ENCODE data around the gene DVL2. TPM values are rescaled to one million over a fixed set of nuclear protein-coding genes. Genes with fewer than 3 reads are reported as not detected.

The DVL2 gene
- total RNA-seq, 1 donor, result 106 TPM

GRCh38 chr17:7279448-7279847 lies 45.1 kb upstream of the DVL2 start:
- H3K9me3 ChIP-seq (ENCODE audit: low read depth, low read length), result no peaks in the 10 kb centered on the region
- no peak overlapping the region for H2AFZ ChIP-seq (ENCODE audit: low read length)
- no peak for TF ChIP-seq CTCF (IDR thresholded peaks at IDR 0.05; ENCODE audit: extremely low read depth, low read depth, low read length)
- no peak overlapping the region for H3K27ac ChIP-seq (ENCODE audit: low read depth, low read length)
- H3K4me2 ChIP-seq (ENCODE audit: insufficient read depth, low read length), result no peak overlapping the region
- peaks cover 9% of the 10 kb centered on the region for H3K4me1 ChIP-seq (ENCODE audit: insufficient read depth, low read length)
- H4K20me1 ChIP-seq (ENCODE audit: insufficient read depth, low read length), result no peaks in the 10 kb centered on the region
- H3K79me2 ChIP-seq (ENCODE audit: insufficient read depth, low read length), result no peaks in the 10 kb centered on the region
- peaks cover 30% of the 10 kb centered on the region for H3K27me3 ChIP-seq (ENCODE audit: insufficient read depth, low read length)
- DNase-seq (ENCODE audit: insufficient read length, low spot score, missing footprints), result no peak
- H3K36me3 ChIP-seq (ENCODE audit: insufficient read depth, low read length), result no peaks in the 10 kb centered on the region
- H3K4me3 ChIP-seq (ENCODE audit: insufficient read depth, low read length), result no peak overlapping the region

DNA sequence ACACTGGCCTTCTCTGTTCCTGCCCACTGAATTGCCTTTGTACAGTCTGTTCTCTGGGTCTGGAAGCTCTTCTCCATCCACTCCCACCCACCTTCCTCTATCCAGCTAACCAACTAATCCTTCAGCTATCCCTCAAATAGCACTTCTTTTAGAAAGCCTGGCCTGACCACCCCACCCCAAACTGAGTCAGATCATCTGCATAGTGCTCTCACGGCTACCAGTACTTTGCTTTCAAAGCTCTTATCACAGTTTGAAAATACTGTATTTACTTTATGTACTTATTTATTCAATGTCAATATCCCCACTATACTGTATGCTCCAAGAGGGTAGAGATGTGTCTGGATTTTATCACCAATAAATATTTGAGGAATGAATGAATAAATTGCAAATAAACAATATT lies 32.5 kb upstream of the DVL2 start:
- H3K36me3 ChIP-seq (ENCODE audit: insufficient read depth, low read length), result no peaks in the 10 kb centered on the region
- H3K27ac ChIP-seq (ENCODE audit: low read depth, low read length), result no peak overlapping the region

DNA sequence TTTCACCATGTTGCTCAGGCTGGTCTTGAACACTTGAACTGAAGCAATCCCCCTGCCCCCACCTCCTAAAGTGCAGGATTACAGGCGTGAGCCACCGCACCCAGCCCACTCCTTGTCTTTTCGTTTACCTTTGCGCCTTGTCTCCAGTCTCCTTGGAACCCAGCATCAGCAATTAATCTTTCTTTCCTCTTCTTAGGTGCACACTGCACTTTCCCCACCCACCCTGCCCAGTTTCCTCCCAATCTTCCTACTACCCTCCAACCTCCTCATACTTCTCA lies 29.4 kb upstream of the DVL2 start:
- no peak for TF ChIP-seq CTCF (IDR thresholded peaks at IDR 0.05; ENCODE audit: extremely low read depth, low read depth, low read length)
- Histone ChIP-seq H3K9me3 (ENCODE audit: low read depth, low read length) (no peaks in the 10 kb centered on the region), H3K79me2 (ENCODE audit: insufficient read depth, low read length) (no peaks in the 10 kb centered on the region), H3K4me1 (ENCODE audit: insufficient read depth, low read length) (peaks cover 18% of the 10 kb centered on the region), H3K27me3 (ENCODE audit: insufficient read depth, low read length) (peaks cover 15% of the 10 kb centered on the region), H3K36me3 (ENCODE audit: insufficient read depth, low read length) (peaks cover 9% of the 10 kb centered on the region), H3K27ac (ENCODE audit: low read depth, low read length) (no peak overlapping the region), H3K4me2 (ENCODE audit: insufficient read depth, low read length) (no peak overlapping the region), H3K4me3 (ENCODE audit: insufficient read depth, low read length) (no peak overlapping the region), H2AFZ (ENCODE audit: low read length) (peak overlapping the region; percentile 88), H4K20me1 (ENCODE audit: insufficient read depth, low read length) (no peaks in the 10 kb centered on the region)
- no peak for DNase-seq (ENCODE audit: insufficient read length, low spot score, missing footprints)

More for the DNA sequence above, 32.5 kb upstream of the DVL2 start:
- H3K27me3 ChIP-seq (ENCODE audit: insufficient read depth, low read length), result peaks cover 12% of the 10 kb centered on the region
- H4K20me1 ChIP-seq (ENCODE audit: insufficient read depth, low read length), result no peaks in the 10 kb centered on the region
- H3K79me2 ChIP-seq (ENCODE audit: insufficient read depth, low read length), result no peaks in the 10 kb centered on the region
- H2AFZ ChIP-seq (ENCODE audit: low read length), result no peak overlapping the region
- H3K9me3 ChIP-seq (ENCODE audit: low read depth, low read length), result no peaks in the 10 kb centered on the region
- H3K4me1 ChIP-seq (ENCODE audit: insufficient read depth, low read length), result peaks cover 12% of the 10 kb centered on the region
- no peak for TF ChIP-seq CTCF (IDR thresholded peaks at IDR 0.05; ENCODE audit: extremely low read depth, low read depth, low read length)
- no peak overlapping the region for H3K4me3 ChIP-seq (ENCODE audit: insufficient read depth, low read length)
- DNase-seq (ENCODE audit: insufficient read length, low spot score, missing footprints), result no peak
- H3K4me2 ChIP-seq (ENCODE audit: insufficient read depth, low read length), result no peak overlapping the region

- H2AFZ ChIP-seq (ENCODE audit: low read length), result peak overlapping the region; percentile 88
- no peak overlapping the region for H3K27ac ChIP-seq (ENCODE audit: low read depth, low read length)
- H3K4me1 ChIP-seq (ENCODE audit: insufficient read depth, low read length), result peaks cover 19% of the 10 kb centered on the region
- H3K4me3 ChIP-seq (ENCODE audit: insufficient read depth, low read length), result peak overlapping the region; percentile 36
- peak overlapping the region; percentile 47 for H3K4me2 ChIP-seq (ENCODE audit: insufficient read depth, low read length)
- H3K27me3 ChIP-seq (ENCODE audit: insufficient read depth, low read length), result peaks cover 15% of the 10 kb centered on the region
- no peaks in the 10 kb centered on the region for H4K20me1 ChIP-seq (ENCODE audit: insufficient read depth, low read length)
- peaks cover 12% of the 10 kb centered on the region for H3K36me3 ChIP-seq (ENCODE audit: insufficient read depth, low read length)
- DNase-seq (ENCODE audit: insufficient read length, low spot score, missing footprints), result peak; percentile 80
- TF ChIP-seq CTCF (IDR thresholded peaks at IDR 0.05; ENCODE audit: extremely low read depth, low read depth, low read length), result no peak
- no peaks in the 10 kb centered on the region for H3K9me3 ChIP-seq (ENCODE audit: low read depth, low read length)
- H3K79me2 ChIP-seq (ENCODE audit: insufficient read depth, low read length), result no peaks in the 10 kb centered on the region
These were observed 28.9 kb upstream of the DVL2 start for GRCh38 chr17:7262935-7263800.
